COR-L47 (cell line): Measurements from ENCODE around the gene ATIC.
A peak's percentile ranks its signal among the peaks of the same experiment; 100 is the strongest.
"Not testable (repeated sequence)": the region's sequence is repeated elsewhere in the genome, so short reads cannot be mapped to it uniquely, and the experiment has no call there.

Experiments
- DNase-seq: peaks from one replicate; lab custom pipeline; 2025; lab: John Stamatoyannopoulos, UW

ATIC gene

DNA sequence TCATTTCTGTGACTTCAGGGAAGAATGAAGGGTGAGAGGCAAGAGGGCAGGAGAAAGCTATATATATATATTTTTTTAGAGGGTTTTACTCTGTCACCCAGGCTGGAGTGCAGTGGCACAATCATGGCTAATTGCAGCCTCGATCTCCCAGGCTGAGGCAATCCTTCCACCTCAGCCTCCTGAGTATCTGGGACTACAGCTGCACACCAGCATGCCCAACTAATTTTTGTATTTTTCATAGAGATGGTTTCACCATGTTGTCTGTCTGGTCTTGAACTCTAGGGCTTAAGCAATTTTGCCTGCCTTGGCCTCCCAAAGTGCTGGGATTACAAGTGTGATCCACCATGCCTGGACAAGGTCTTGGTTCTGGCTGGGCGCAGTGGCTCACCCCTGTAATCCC is 3.4 kb downstream of the ATIC start:
- no peak for DNase-seq

DNA sequence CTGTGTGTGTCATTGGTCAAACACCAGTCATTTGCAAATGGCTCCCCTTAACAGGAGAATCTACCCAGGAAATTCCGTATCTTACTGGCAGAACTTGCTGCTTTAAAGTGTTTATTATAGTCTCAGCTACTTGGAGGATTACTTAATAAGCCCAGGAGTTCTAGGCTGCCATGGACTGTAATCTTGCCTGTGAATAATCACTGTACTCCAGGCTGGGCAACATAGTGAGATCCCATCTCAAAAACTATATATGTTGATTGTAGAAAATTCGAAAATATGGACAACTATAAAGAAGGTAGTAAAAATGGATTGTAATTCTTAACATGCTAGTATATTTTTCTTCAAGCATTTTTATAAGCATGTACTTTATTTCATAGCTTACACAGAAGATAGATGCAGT is 4.5 kb downstream of the ATIC start:
- DNase-seq, result no peak

DNA sequence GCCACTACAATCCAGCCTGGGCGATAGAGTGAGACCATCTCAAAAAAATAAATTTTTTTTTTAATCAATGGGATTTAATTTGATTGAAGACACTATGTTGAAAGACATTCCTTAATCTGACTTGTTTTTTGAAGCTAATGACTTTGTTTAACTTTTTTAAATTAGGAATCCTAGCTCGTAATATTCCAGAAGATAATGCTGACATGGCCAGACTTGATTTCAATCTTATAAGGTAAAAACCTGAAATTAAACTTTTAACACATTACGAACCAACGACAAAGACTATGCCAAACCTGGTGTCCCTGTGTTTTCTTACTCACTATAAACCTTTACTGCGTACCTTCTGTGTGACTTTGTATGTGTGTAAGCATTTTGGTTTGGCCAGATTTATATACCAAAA is 7.6 kb downstream of the ATIC start:
- DNase-seq, result no peak

DNA sequence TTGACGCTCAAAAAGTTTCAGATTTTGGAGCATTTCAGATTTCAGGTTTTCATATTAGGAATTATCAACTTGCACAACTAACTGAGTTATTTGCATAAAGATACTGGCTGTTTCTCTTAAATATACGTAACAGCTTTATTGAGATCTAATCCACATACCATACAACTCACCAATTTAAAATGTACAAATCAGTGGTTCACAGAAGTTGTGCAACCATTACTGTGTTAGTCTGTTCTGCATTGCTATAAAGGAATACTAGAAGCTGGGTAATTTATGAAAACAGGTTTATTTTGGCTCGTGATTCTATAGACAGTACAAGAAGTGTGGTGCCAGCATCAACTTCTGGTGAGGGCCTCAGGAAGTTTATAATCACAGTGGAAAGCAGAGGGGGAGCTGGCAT is 8.2 kb downstream of the ATIC start:
- no peak for DNase-seq

DNA sequence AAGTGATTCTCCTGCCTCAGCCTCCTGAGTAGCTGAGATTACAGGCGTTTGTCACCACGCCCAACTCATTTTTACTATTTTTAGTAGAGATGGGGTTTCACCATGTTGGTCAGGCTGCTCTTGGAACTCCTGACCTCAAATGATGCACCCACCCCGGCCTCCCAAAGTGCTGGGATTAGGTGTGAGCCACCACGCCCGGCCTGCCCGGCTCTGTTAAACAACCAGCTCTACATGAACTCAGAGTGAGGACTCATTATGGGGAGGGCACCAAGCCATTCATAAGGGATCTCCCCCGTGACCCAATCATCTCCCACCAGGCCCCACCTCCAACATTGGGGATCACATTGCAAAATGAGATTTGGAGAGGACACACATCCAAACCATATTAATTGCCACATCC is 8.8 kb downstream of the ATIC start:
- DNase-seq, result no peak

DNA sequence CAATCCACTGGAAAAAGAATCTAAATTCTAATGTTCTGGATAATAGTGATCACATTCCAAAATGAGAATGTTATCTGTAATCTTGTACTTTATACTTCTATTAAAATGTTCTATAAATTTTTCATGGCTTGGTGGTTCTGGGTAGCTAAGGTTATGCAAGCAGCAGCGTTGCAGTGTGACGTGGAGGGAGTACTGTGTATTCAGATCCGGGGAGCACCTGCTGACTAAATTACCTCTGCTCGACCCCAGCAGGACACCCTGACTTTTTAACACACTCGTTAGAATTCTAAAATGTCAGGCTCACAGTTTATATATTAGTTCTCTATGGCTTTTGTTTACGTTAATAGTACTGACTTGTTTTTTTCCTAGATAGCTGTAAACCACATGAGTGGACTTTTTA is 13.0 kb downstream of the ATIC start:
- peak; percentile 48 for DNase-seq

DNA sequence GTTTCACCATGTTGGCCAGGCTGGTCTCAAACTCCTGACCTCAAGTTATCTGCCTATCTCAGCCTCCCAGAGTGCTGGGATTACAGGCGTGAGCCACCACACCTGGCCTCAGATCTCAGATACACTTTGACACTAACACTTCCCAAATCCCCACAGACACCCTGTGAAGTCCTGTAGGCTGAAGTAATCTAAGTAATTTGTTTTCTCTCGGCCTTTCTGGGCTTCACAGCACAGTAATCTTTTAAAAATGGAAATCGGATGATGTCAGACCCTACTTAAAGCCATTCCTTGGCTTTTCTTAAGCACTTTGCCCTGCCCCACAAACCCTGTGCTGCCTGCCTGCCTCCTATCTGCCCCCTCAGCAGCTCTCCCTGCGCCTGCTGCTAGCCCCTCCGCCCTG is 16.2 kb downstream of the ATIC start:
- no peak for DNase-seq

DNA sequence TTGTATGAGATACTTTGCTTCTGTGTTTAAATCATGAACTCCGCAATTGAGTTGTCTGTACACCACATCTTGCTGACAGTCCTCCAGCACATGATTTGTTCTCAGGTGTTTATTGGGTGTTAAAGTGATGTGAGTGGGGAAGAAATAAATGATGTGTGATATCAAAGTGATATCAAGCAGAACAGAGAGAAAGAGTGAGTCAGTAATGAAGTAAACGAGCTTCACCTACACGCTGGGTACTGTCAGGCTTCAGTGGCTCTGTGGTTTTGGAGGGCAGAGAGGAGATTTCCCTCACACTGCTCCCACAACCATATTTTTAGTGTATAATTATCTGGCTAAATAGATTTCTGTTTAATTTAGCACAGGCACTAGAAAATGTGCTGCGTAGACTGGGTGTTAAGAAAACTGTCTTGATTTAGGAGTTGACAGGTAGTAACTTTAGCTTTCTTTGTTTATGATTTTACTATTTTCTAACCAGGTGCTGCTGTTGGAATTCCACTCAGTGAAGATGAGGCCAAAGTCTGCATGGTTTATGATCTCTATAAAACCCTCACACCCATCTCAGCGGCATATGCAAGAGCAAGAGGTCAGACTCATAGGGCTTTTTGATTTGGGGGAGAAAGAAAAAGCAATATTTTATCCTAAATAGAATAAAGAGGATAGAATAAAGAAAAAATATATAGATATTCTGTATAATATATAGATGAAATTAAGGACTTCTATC is 21.2 kb downstream of the ATIC start:
- no peak for DNase-seq

DNA sequence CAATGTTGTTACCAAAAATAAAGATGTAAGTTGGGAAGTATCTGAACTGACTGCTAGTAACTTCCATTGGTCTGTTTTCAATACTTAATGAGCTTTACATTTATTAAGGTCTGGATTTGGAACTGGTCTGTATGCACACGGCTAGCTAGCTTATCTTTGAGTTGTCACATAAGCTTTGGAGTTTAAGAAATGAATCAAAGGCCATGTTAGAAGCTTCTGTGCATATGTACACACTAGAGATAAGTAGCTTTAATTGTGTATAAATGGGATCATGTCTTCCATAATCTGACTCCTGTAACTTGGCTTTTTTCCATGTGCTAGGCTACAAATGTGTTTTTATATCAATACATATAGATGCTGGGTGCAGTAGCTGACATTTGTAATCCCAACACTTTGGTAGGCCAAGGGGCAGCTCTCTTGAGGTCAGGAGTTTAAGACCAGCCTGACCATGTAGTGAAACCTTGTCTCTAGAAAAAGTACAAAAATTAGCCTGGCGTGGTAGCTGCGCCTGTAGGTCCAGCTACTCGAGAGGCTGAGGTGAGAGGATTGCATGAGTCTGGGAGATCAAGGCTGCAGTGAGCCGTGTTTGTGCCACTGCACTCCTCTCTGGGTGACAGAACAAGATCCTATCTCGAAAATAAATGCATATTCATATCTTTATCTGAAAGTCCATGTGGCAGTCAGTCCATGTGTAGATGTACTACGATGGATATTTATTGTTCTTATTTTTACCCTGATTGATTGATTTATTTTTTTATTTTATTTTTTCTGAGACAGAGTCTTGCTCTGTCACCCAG is 27.2 kb downstream of the ATIC start:
- no peak for DNase-seq

DNA sequence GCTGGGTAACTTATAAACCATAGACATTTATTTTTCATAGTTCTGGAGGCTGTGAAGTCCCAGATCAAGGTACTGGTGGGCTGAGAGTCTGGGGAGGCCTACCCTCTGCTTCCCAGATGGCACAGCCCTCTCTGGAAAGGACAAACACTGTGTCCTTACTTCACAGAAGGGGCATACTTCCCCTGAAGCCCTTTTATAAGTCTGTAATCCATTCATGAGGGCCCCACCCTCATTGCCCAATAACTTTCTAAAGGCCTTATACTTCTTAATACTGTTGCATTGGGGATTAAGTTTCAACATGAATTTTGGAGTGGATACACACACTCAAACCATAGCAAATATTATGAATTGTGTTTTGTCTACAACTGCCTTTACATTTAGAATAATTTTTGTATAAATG is 36.0 kb downstream of the ATIC start:
- DNase-seq, result no peak

DNA sequence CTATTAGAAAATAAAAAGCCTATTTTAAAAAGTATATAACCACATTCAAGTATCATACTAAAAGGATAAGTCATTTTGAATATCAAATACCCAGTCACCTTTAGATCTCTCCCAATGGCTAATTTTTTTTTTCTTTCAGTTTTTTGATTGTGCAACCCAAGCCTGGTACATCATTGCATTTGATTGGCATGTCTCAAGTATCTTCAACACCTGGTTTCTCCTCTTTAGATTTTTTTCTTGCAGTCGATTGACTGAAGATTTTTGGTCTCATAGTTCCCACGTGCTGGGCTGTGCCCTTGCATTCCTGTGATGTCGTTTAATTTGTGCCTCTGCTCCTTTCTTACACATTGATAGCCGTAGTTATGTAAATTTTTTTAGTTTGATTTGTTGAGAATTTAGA is 40.7 kb downstream of the ATIC start:
- no peak for DNase-seq

DNA sequence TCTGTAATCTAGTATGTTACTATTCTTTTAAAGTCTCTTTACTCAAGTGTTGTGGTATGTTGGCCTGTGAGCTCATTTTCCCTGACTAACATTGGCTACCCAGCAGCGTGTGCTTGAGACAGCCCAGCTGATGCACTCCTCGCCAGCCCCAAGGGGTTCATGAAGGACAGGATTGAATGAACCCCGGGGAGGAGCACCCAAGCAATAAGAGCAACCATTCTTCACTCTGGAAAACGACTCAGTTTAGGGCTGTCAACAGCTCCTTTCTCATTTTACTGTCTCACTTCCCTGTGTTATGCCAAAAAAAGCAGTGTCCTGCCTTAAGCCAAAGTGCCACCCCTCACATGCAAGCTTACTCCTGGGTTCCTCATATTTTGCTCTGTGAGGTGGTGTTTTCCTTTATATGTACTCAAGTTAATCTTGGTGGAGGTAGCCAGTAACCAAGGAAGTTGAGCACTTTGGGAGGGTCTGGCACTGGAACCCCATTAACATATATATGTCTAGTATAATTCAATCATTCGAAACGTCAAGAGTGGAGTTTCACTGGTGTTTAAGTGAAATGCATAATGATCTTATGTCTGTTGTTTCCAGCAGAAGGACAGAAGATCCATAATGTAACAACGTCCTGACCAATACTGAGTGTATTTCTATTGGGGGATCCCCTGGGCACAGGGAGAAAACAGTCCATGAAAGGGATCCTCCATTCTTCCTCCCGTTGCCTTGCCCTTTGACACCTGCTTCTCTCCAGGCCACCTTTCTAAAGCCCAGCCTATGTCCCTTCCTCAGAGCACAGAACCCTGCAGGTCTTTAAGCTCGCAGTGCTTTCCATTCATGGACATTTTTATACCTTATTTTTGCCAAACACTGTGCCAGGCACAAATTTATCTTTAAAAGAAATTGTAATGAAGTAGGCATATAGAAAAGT is 43.2 kb downstream of the ATIC start:
- DNase-seq, result no peak

DNA sequence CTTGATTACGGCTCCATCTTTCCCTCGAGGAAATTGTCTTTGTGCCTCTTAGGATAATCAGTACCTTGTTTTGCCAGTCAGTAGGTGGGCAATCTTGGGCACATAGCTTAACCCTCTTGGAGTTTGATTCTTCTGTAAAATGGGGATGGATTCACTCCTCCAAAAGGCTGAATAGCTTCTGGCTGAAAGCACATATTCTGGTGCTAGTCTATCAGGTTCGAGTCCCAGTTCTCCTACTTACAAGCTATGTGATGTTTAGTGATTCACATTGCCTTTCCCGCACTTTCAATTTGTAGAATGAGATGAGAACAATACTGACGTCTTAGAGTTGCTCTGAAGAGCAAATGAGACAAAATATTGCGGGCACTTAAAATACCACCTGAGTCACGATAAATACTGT is 43.9 kb downstream of the ATIC start:
- DNase-seq, result no peak

DNA sequence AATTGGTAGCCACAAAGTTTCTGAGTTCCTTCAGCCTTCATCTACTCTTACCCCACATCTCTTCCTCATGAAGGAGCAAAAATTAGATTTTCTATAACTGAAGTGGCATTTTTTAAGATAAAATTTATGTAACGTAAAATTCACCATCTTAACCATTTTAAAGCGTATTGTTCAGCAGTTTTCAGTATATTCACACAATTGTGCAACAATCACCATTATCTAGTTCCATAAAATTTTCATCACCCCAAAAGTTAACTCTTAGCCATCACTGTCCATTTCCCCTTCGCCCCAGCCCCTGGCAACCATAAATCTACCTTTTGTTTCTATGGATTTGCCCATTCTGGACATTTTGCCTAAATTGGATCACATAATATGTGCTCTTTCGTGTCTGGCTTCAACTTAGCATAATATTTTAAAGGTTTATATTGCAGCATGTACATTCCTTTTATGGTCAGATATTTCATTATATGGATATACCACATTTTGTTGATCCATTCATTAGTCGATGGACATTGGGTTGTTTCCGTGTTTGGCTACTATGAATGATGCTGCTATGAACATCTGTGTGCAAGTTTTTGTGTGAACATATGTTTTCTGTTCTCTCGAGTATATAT is 44.6 kb downstream of the ATIC start:
- no peak for DNase-seq

DNA sequence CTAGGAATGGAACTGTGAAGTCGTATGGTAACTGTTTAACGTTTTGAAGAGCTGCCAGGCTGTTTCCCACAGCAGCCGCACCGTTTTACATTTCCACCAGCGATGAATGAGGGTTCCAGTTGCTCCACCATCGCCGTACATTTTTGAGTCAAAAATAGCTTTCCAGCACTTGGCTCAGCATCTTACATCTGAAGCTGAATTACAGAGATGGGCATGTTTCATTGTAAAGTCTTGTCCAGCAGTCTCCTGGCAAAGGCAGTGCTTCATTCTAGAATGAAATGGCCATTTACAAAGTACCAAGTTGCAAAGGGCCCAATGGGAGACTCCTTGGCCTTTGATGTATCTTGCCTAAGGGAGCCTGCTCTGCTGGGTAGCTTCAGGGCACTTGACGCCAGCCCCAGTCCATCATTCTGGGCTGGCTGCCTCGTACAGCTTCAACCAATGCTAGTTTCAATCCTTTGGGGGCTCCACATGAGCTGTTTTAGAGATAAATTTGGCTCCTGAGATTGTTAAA is 45.1 kb downstream of the ATIC start:
- no peak for DNase-seq

DNA sequence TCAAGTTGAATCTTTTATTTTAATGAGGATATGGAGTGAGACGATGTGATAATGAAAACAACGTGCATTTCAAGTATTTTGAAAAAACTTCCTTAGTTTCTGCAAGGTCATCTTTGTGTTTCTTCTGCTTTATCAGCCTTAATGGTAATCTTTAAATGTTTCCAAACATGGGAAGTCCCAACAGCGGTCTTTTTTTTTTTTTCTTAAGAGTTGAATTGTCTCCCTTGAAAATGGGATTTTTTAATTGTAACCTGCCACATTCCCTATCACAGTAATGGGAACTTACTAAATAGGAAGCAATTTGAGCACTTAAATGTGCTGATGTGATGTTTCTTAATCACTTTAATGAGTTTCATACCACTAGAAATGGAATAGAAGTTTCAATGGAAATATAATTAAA is 45.8 kb downstream of the ATIC start:
- DNase-seq, result no peak

DNA sequence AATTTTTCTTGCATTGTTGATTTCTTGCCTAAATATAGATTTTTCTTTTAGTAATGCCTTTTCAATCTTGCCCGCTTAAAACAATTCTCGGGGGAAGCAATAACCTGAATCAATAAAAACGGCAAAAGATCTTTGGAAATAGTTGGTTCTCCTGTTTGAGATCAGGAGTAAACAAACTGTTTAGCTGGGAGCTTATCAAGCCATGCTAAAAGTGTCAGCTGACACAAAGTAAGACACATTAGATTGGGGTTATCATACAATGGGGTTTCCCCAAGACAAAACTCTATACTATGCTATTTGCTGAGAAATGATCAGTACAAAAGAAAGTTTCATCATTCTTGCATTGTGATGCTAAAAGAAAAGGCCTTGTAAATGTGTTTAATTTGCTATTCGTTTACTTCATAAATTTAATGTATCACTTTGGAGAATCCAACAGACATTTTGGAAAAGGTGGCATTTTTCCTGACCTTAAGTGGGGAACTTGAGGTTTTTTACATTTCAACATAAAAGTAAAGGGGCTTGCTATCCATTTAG is 46.5 kb downstream of the ATIC start:
- DNase-seq, result no peak

DNA sequence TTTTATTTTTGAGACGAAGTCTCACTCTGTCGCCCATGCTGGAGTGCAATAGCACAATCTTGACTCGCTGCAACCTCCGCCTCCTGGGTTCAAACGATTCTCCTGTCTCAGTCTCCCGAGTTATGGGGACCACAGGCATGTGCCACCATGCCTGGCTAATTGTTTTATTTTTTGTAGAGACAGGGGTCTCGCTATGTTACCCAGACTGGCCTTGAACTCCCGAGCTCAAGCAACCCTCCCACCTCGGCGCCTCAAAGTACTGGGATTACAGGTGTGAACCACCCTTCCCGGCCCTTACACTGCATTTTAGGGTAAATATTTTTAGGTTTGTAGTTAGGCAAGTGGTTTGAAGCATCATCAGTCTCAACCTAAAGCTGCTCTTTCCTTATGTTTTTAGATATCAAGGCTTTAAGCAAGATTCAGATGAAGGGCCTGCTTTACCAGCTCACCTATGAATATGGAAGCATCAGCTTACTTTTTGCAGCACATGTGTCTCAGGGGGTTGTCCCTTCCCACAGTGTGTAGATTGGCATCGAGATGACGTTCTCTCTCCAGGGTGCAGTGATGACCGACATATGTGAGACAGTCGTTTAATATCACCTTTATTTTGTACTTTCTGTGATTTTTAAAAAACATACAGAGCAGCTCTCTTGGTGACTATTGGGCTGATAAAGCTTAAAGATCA is 47.2 kb downstream of the ATIC start:
- no peak for DNase-seq

DNA sequence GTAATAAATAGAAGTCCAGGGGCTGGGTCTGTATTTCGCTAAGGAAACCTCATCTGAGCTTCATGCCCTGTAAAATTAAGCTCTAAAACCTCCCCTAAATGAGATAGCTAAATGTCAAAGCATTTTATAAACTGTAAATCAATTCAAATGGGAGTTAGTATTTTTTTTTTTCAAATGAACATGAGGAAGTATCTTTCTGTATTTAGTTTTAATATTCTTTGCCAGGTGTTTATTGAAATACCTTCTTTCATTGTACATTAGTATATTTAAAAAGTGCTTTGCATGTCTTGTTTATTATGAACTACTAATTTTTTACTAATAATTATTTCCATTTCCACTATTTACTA is 47.7 kb downstream of the ATIC start:
- no peak for DNase-seq

DNA sequence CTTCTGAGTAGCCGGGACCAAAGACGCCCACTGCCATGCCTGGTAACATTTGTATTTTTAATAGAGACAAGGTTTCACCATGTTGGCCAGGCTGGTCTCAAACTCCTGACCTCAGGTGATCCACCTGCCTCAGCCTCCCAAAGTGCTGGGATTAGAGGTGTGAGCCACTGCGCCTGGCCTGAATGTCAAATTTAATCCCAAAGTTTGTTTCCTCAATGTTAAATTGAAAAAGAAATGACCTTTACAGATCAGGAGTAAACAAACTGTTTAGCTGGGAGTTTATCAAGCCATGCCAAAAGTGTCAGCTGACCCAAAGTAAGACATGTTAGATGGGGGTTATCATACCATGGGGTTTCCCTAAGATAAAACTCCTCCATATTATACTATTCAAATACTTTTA is 48.2 kb downstream of the ATIC start:
- not testable (repeated sequence) for DNase-seq

DNA sequence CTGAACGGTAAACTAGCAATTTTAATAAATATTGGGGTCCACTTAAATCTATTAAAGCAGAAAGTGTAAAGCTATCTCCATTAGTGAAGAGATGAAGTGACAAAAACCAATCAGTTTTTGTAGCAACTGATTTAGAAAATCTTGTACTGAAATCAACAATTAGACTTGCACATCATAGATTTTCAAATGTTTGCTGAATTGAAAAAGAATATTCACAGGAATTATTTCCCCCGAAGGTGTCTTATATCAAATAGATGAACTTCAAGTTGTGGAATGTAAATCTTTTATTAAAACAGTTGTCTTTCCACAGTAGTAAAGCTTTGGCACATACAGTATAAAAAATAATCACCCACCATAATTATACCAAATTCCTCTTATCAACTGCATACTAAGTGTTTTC is 48.7 kb downstream of the ATIC start:
- DNase-seq, result no peak
